RKO (cell line): ENCODE measurements around the gene TTLL13.
A peak's percentile ranks its signal among the peaks of the same experiment; 100 is the strongest.

Experiments used
- DNase-seq: peaks from one replicate; pipeline ENCODE4 v3.0.0-alpha.2; 2016; ENCODE audit warnings: low spot score

The TTLL13 gene

DNA sequence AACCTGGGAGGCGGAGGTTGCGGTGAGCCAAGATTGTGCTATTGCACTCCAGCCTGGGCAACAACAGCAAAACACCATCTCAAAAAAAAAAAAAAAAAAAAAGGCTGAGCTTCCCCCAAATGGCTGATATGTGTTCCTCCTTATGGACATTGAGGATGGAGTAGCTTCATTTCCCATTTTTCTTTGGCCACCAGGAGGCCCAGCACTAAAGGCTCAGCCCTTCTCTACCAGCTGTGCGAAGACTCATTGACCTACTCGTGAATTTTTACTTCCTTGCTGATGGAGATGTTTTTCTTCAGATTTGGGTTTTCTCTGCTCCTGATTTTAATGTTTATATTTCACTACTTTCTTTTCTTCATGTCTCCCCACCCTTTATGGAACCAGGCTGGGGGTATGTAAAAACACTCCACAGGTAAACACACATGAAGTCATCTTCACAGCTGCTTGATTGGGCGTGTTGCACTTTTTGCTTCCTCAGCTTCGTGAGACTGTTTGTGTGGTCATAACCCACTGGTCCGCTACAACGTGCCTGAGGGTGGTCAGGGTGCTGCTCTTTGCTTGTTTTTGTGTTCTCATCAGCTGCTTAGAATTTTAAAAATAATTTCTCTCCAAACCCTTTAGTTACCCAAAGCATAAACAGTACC lies 34.7 kb upstream of the TTLL13 start:
- DNase-seq = peak; percentile 48

DNA sequence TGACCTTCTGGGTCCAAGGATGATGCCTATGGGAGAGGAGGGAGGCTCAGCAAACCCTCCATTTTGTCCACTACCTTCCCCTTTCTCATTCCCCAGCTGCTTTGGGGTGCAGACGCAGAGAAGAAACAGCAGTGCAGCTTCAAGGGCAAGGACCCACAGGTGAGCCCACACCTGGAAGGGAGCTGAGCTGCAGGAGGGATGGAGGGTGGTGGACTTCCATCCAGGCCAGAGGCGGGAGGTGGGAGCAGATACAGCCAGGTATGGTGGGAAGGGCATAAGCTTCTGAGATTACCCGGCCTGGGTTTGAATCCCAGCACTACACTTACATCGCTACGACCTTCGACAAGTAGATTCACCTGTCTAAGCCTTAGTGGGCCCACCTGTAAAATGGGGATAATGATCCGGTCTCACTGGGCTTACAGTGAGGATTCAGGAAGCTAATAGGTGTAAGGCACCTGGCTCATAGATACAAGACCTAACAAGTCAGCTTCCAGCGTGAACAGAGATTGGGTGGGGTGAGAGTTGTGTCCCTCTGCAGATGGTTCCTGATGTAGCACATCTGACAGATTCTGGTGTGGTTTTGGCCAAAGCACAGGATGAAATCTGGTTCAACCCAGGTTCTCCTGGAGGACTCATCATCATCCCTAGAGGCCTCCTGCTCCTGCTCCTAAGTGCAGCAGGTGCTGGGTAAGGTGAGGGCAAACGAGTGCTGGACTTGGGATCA lies 31.5 kb upstream of the TTLL13 start:
- no peak for DNase-seq

- no peak for DNase-seq
Observed at GRCh38 chr15:90219421-90220141, 29.8 kb upstream of the TTLL13 start.

DNA sequence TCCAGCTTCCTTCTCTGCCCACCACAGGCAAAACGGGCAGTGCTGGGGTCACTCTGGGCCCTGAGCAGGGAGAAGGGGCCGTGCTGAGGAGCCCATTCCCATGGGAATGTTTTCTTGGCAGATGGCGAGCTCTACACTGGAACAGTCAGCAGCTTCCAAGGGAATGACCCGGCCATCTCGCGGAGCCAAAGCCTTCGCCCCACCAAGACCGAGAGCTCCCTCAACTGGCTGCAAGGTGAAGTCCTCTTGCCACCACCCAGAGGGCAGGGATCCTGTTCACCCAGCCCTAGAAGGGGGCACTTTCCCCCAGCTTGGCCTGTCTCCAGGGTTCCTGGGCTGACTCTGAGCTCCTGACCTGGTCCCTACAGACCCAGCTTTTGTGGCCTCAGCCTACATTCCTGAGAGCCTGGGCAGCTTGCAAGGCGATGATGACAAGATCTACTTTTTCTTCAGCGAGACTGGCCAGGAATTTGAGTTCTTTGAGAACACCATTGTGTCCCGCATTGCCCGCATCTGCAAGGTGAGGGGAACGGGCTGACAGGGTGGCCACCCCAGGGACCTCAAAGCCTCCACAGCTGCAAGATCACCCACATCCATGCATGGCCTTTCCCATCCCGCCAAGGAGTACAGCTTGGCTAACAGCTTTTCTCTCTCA lies 28.0 kb upstream of the TTLL13 start:
- DNase-seq = peak; percentile 76

- no peak for DNase-seq
Observed at GRCh38 chr15:90222547-90222946, 26.8 kb upstream of the TTLL13 start.

DNA sequence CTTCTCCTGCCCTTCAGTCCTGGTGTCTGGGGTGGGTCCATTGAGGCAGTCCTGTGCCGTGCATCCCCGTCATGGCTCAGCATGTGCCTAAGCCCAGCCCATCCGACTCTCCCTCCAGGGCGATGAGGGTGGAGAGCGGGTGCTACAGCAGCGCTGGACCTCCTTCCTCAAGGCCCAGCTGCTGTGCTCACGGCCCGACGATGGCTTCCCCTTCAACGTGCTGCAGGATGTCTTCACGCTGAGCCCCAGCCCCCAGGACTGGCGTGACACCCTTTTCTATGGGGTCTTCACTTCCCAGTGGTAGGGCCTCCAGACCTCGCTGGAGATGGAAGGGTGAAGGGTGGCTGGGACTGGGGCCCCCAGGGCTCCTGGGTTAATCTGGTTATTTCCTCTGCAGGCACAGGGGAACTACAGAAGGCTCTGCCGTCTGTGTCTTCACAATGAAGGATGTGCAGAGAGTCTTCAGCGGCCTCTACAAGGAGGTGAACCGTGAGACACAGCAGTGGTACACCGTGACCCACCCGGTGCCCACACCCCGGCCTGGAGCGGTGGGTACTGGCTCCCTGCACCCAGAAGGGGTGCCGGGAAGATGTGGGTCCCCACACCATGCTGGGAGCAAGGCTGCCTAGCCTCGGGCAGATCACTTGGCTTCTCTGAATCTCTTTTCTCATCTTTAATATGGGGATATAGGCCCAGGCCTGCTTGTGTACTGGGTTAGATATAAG lies 25.8 kb upstream of the TTLL13 start:
- DNase-seq = no peak

GRCh38 chr15:90225047-90225446 lies 24.3 kb upstream of the TTLL13 start:
- no peak for DNase-seq

DNA sequence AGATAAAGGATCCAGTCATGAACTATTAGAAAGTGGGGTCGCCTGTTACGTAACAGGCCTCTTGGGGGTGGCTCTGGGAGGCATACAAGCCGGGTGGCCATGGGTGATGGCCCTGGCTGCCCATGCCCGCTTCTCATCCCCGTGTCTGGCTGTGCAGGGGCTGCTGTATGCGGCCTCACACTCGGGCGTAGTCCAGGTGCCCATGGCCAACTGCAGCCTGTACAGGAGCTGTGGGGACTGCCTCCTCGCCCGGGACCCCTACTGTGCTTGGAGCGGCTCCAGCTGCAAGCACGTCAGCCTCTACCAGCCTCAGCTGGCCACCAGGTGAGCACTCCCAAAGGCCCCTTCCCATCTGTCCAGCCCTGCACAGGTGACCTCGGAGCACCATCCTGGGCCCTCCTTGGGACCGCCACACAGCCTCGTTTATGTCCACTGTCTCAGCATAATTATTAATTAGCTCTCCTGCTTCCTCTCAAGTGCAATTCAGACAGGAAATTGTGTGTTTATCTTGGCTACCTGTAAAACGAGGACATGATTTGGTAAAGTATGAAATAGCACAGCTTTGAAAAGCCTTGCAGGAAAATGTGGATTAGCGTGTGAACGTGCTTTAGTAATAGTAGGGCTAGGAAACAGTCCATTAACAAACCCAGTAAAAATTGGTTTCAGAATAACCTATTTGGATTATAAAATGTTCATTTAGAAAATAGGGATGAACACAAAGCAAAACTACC lies 23.7 kb upstream of the TTLL13 start:
- DNase-seq = no peak

DNA sequence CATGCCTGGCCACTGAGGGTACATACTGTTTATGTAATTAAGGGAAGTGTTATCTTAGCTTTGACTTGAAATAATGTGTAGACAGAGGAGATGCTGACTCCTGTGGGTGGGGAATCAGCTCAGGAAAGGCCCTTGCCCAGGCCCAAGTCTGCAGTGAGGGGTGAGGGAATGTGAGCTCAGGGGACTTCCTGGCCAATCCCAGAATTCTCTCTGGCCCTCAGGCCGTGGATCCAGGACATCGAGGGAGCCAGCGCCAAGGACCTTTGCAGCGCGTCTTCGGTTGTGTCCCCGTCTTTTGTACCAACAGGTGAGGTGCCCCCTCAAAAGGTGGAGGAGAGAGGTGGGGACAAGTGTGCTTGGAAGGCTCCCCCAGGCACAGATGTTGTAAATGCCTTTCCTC lies 22.0 kb upstream of the TTLL13 start:
- DNase-seq = no peak

DNA sequence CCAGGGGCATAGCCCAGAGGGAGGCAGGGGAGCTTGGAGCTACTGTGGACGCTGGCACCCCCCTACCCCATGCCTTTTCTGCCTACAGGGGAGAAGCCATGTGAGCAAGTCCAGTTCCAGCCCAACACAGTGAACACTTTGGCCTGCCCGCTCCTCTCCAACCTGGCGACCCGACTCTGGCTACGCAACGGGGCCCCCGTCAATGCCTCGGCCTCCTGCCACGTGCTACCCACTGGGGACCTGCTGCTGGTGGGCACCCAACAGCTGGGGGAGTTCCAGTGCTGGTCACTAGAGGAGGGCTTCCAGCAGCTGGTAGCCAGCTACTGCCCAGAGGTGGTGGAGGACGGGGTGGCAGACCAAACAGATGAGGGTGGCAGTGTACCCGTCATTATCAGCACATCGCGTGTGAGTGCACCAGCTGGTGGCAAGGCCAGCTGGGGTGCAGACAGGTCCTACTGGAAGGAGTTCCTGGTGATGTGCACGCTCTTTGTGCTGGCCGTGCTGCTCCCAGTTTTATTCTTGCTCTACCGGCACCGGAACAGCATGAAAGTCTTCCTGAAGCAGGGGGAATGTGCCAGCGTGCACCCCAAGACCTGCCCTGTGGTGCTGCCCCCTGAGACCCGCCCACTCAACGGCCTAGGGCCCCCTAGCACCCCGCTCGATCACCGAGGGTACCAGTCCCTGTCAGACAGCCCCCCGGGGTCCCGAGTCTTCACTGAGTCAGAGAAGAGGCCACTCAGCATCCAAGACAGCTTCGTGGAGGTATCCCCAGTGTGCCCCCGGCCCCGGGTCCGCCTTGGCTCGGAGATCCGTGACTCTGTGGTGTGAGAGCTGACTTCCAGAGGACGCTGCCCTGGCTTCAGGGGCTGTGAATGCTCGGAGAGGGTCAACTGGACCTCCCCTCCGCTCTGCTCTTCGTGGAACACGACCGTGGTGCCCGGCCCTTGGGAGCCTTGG lies 21.3 kb upstream of the TTLL13 start:
- no peak for DNase-seq

DNA sequence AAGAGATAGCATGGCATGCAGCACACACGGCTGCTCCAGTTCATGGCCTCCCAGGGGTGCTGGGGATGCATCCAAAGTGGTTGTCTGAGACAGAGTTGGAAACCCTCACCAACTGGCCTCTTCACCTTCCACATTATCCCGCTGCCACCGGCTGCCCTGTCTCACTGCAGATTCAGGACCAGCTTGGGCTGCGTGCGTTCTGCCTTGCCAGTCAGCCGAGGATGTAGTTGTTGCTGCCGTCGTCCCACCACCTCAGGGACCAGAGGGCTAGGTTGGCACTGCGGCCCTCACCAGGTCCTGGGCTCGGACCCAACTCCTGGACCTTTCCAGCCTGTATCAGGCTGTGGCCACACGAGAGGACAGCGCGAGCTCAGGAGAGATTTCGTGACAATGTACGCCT lies 20.4 kb upstream of the TTLL13 start:
- DNase-seq = no peak

- no peak for DNase-seq
Observed at GRCh38 chr15:90230071-90230494, 19.3 kb upstream of the TTLL13 start.

- DNase-seq = no peak
Observed at GRCh38 chr15:90230610-90231009, 18.7 kb upstream of the TTLL13 start.

DNA sequence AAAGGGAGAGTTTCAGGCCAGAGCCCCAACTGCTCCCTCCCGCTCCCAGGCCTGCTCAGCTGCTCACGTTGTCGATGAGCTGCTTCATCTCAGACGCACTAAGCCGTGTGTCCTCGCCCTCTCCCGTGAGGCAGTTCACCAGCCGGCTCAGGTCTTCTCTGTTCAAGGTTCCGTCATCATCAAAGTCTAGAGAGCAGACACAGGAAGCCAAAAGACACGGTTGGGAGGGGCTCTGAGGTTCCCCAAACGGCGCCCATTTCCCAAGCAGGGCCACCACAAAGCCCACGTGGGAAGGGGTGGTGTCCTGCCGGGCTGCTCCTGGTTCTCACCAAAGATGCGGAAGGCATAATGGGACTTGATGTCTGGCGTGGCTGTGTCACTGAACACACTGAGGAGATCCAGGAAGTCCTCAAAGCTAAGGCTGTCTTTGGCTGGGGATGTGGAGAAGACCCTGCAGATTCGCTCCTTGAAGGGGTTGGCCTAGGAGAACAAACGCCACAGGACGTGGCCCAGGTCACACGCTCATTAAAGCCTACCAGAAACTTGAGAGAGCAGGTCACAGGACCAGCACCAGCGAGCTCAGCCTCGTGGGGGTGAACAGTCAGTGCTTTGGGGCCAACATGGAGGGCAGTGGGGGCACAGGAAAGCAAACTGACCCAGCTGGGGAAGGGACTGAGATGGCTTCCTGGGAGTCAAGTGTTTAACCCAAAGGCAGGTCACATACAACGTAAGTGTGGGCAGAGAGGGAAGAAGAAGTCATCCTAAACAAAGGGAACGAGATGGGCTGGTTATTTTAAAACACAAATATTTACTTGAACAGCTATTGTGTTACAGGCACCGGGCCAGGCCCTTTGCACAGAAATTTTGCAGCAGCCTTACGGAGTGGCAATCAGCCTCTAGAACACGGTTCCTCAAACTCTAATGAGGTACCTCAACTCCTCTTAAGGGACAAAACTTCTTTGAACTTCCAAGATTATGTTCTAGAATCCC lies 18.0 kb upstream of the TTLL13 start:
- DNase-seq = no peak

GRCh38 chr15:90232196-90232595 lies 17.2 kb upstream of the TTLL13 start:
- DNase-seq = peak; percentile 52

GRCh38 chr15:90232941-90233386 lies 16.4 kb upstream of the TTLL13 start:
- no peak for DNase-seq

DNA sequence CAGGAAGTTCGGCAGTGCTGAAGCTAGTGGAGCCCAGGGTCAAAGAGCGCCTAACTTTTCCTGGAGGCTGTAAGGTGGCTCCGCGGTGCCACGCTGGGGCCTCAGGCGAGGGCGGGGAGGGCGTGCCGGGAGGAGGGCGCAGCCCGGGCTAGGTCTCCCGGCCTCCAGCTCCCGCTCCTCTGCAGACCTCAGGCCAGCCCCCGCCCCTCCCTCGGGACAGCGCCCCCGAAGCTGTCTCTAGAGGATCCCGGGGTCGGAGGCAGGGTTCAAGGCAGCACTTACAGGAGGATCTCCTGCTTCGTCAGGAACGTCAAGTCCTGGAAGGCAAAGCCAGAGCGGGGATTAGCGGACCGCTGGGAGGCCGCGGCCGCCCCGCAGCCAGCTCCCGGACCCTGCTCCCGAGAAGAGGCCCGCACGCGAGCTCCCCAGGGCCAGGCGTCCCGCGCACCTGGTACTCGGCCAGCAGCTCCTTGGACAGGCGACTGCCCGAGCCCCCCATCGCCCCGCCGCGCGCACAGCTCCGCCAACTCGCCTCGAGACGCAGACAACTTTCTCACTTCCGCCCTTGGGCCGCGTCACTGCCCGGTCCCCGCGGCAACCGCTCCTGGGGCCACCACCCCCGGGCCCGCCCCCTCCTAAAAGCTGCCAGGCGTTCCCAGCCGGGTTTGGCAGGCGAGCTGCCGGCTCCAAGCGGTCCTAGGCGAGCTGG lies 15.8 kb upstream of the TTLL13 start, which contains the start of gene CIB1:
TSS of gene CIB1 (minus strand) at position 555 of the 709 bp plus-strand sequence. CDS start at position 499, 56 bp downstream.
- DNase-seq = peak; percentile 97
